ENCODE results near the gene NOS3. TPM values are rescaled to one million over a fixed set of nuclear protein-coding genes. Genes with fewer than 3 reads are reported as not detected.

NOS3 gene
- total and polyA plus RNA-seq, 9 of the 15 experiments (the other 6 are each of a cell fraction or from before 2014, with no cell fraction given) = 1.1 to 121 (median 23.6) TPM

DNA sequence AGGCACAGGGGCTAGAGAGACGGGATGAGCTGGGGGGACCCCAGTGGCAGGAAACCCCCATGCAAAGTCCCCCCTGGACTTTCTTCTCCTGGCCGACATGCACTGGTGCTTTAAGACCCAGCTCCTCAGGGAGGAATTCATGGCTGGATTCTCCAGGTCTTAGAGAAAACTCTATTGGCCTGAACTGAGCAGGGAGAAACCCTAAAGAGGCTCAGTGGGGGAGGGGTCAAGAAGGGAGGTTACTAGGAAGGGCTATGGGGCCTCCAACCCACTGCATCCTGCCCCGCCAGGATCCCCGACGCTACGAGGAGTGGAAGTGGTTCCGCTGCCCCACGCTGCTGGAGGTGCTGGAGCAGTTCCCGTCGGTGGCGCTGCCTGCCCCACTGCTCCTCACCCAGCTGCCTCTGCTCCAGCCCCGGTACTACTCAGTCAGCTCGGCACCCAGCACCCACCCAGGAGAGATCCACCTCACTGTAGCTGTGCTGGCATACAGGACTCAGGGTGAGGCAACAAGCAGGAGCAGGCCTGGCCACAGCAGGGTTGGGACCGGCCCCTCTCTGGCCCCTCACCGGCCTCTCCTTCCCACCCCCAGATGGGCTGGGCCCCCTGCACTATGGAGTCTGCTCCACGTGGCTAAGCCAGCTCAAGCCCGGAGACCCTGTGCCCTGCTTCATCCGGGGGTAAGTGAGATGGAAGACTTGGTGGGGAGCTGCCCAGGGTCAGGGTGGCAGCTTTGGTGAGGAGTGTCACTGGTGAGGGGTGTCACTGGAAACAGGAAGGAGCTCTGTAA lies 19.7 kb downstream of the NOS3 start:
- Histone ChIP-seq H3K27ac (ENCODE audit: extremely low read depth, low read depth, low read length) (peak overlapping the region; percentile 85), H3K4me1 (replicated peaks in 1 of 2; ENCODE audit: control insufficient read depth in 2 of 2, insufficient read depth in 2 of 2, low read length in 2 of 2) (peaks cover 42 to 78% of the 10 kb centered on the region in 2 experiments), H3K4me3 (peak overlapping the region; percentile 57), H3K79me2 (ENCODE audit: control insufficient read depth, insufficient read depth, low read length) (peaks cover 45% of the 10 kb centered on the region), H3K4me2 (ENCODE audit: insufficient read depth, low read length) (peak overlapping the region; percentile 100), H3K27me3 (ENCODE audit: control insufficient read depth in 2 of 2, insufficient read depth in 2 of 2, low read length in 2 of 2) (no peaks in the 10 kb centered on the region; a peak in 1 of 5 replicates), H3K9me1 (ENCODE audit: control insufficient read depth, insufficient read depth, low read length) (no peaks in the 10 kb centered on the region), H3K9me3 (replicated peaks; ENCODE audit: control insufficient read depth, insufficient read depth, low read depth, low read length) (no peaks in the 10 kb centered on the region), H2AFZ (ENCODE audit: low read depth, low read length) (peak overlapping the region; percentile 92), H3K9ac (ENCODE audit: insufficient read depth in 1 of 2, low read depth in 2 of 2, low read length in 2 of 2) (peak overlapping the region; percentile 77 to 94), H3K36me3 (ENCODE audit: control insufficient read depth, insufficient read depth, low read length) (peaks cover 36% of the 10 kb centered on the region; the same call in 2 of the 3 replicates), H4K20me1 (replicated peaks; ENCODE audit: control insufficient read depth, insufficient read depth, low read length) (no peaks in the 10 kb centered on the region)
- WGBS (ENCODE audit: insufficient coverage, low coverage, missing lambda C conversion rate) = 1% methylated on average over 18 of the region's 18 CpGs
- TSS peak; percentile 50 for BruUV-seq (replicated peaks)
- POLR2A ChIA-PET = interaction anchor here (0.6 to 8.4 kb wide), 15 partner anchors 12 to 690 kb away, joined by 3 to 146 read pairs (median 3); partner anchors contain the start of genes ABCB8, ATG9B and FASTK
- ATAC-seq (peak; percentile 59), DNase-seq (ENCODE audit: extremely low read depth in 1 of 4, low spot score in 3 of 4) (peak; percentile 69 to 93 (median 74)), FAIRE-seq (peak; percentile 69)
- CTCF ChIA-PET (ENCODE audit: low intra/inter-chr PET ratio) = interaction anchor here (1.0 to 3.5 kb wide), 2 partner anchors 48 to 100 kb away, joined by 3 to 15 read pairs; no protein-coding TSS in a partner anchor
- intact Hi-C loops (cut with micrococcal nuclease) (loop anchor here (10.0 kb wide), 1 partner anchor 164 kb away; no protein-coding TSS in a partner anchor), in situ Hi-C loops (cut with MboI) (no loop called here)
- peak; percentile 21; the same call in 1 of the 2 replicates for TF ChIP-seq CUX1 (CRISPR knock-in tag; IDR thresholded peaks at IDR 0.05)
- TF ChIP-seq ZNF76 (CRISPR knock-in tag; IDR thresholded peaks at IDR 0.05; ENCODE audit: borderline replicate concordance) = no peak
- TF ChIP-seq HLTF (IDR thresholded peaks at IDR 0.05) = no peak
- no peak for TF ChIP-seq CSDE1 (IDR thresholded peaks at IDR 0.05)
- TF ChIP-seq ZNF253 (CRISPR knock-in tag; conservative IDR thresholded peaks at IDR 0.05) = no peak; the same call in 1 of the 2 replicates
- TF ChIP-seq, protein P1, sequence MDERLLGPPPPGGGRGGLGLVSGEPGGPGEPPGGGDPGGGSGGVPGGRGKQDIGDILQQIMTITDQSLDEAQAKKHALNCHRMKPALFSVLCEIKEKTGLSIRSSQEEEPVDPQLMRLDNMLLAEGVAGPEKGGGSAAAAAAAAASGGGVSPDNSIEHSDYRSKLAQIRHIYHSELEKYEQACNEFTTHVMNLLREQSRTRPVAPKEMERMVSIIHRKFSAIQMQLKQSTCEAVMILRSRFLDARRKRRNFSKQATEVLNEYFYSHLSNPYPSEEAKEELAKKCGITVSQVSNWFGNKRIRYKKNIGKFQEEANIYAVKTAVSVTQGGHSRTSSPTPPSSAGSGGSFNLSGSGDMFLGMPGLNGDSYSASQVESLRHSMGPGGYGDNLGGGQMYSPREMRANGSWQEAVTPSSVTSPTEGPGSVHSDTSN (CRISPR knock-in tag; IDR thresholded peaks at IDR 0.05; ENCODE audit: low read depth) = no peak
- TF ChIP-seq, protein P1 (tag; conservative IDR thresholded peaks at IDR 0.05; ENCODE audit: low read depth) = no peak
- no peak for TF ChIP-seq PCBP2 (IDR thresholded peaks at IDR 0.05; ENCODE audit: low read depth, low read length, poor library complexity, severe bottlenecking)
- TF ChIP-seq TAF7 (tag; IDR thresholded peaks at IDR 0.05) = peak; percentile 48; the same call in 1 of the 2 replicates
- TF ChIP-seq FOXA3 (CRISPR knock-in tag; conservative IDR thresholded peaks at IDR 0.05 in 1 of 2, IDR thresholded peaks at IDR 0.05 in 1 of 2) = peak in 1 of 2 experiments; percentile 75; a peak in 1 of 4 replicates
- no peak for TF ChIP-seq NFE2L1 (tag; IDR thresholded peaks at IDR 0.05; ENCODE audit: borderline replicate concordance, low read depth)

Measured in K562 (cell line).